IMR-90 (cell line): ENCODE data around the gene MEF2C. TPM values are rescaled to one million over a fixed set of nuclear protein-coding genes. Genes with fewer than 3 reads are reported as not detected.

Source experiments
- ATAC-seq: fragments of 200-7000 bp; cut with Tn5 transposase; 2 replicates; pipeline ENCODE4 v1.9.1; 2020; ENCODE audit warnings: low read depth, mild to moderate bottlenecking, moderate library complexity
- BruUV-seq: library from RNA; stranded (reverse); fragments of 400-500 nt; replicated peaks from 2 replicates; lab custom pipeline; 2021; lab: Mats Ljungman, UMichigan
- CTCF ChIA-PET: fragments of 300-600 bp; formaldehyde crosslinking; extraction: SDS; loops from one replicate; lab custom pipeline; 2021; ENCODE audit warnings: antibody characterized with exemption; lab: Yijun Ruan, JAX
- POLR2A ChIA-PET: fragments of 300-600 bp; sonication (Branson Sonifier 250); formaldehyde crosslinking; loops from one replicate; lab custom pipeline; 2022; ENCODE audit warnings: antibody characterized with exemption; ENCODE audit not compliant: unreplicated experiment; lab: Charles Lee
- DNase-seq: peaks from one replicate; pipeline ENCODE4 v3.0.0; 2013
- H2AFZ ChIP-seq: replicated peaks from 2 replicates; pipeline ENCODE3; 2013; ENCODE audit warnings: low read length, mild to moderate bottlenecking; ENCODE audit not compliant: poor library complexity
- H2AK5ac ChIP-seq: 2 replicates; pipeline ENCODE4 v1.6.1; 2013; ENCODE audit warnings: low read depth, low read length, inconsistent platforms
- H2AK9ac ChIP-seq: replicated peaks from 2 replicates; pipeline ENCODE3; 2013; ENCODE audit warnings: mild to moderate bottlenecking, low read depth, low read length, moderate library complexity; ENCODE audit not compliant: poor library complexity
- H2BK120ac ChIP-seq: 2 replicates; pipeline ENCODE4 v1.6.1; 2013; ENCODE audit warnings: low read depth, low read length, inconsistent platforms
- H2BK15ac ChIP-seq: 3 replicates; pipeline ENCODE4 v1.6.1; 2013; ENCODE audit warnings: low read depth, low read length, inconsistent platforms
- H2BK20ac ChIP-seq: 2 replicates; pipeline ENCODE4 v1.6.1; 2013; ENCODE audit warnings: low read depth, mild to moderate bottlenecking, inconsistent platforms, low read length, moderate library complexity
- H2BK5ac ChIP-seq: 2 replicates; pipeline ENCODE4 v1.6.1; 2013; ENCODE audit warnings: mild to moderate bottlenecking, low read depth, low read length, inconsistent platforms; ENCODE audit not compliant: poor library complexity, severe bottlenecking
- H3K14ac ChIP-seq: replicated peaks from 2 replicates; pipeline ENCODE4 v1.6.1; 2013; ENCODE audit warnings: low read depth, low read length, inconsistent platforms
- H3K18ac ChIP-seq: 2 replicates; pipeline ENCODE4 v1.6.1; 2013; ENCODE audit warnings: low read depth, low read length, control low read depth
- H3K23ac ChIP-seq: 2 replicates; pipeline ENCODE4 v1.6.1; 2013; ENCODE audit warnings: low read depth, low read length, inconsistent platforms
- H3K27ac ChIP-seq: 2 replicates; pipeline ENCODE4 v1.5.1; 2013; ENCODE audit warnings: mild to moderate bottlenecking, control low read depth, low read length; ENCODE audit not compliant: insufficient read depth
- H3K27me3 ChIP-seq: 2 replicates; pipeline ENCODE4 v1.6.1; 2013; ENCODE audit warnings: low read length; ENCODE audit not compliant: control insufficient read depth, insufficient read depth
- H3K36me3 ChIP-seq: 2 replicates; pipeline ENCODE4 v1.6.1; 2013; ENCODE audit warnings: low read length, mixed read lengths; ENCODE audit not compliant: control insufficient read depth, insufficient read depth
- H3K4ac ChIP-seq: 2 replicates; pipeline ENCODE4 v1.6.1; 2013; ENCODE audit warnings: low read depth, low read length, inconsistent platforms
- H3K4me1 ChIP-seq: 2 replicates; pipeline ENCODE4 v1.6.1; 2013; ENCODE audit warnings: low read length, mixed read lengths; ENCODE audit not compliant: control insufficient read depth, insufficient read depth
- H3K4me2 ChIP-seq: 2 replicates; pipeline ENCODE4 v1.6.1; 2013; ENCODE audit warnings: low read depth, mild to moderate bottlenecking, control low read depth, low read length, moderate library complexity
- H3K4me3 ChIP-seq: 2 replicates; pipeline ENCODE4 v1.5.1; 2013; ENCODE audit warnings: low read depth, mild to moderate bottlenecking, control low read depth, low read length, moderate library complexity; ENCODE audit not compliant: insufficient read depth
- H3K56ac ChIP-seq: 2 replicates; pipeline ENCODE4 v1.6.1; 2013; ENCODE audit warnings: low read length, inconsistent platforms; ENCODE audit not compliant: insufficient read depth; ENCODE audit errors: extremely low read depth
- H3K79me1 ChIP-seq, 2 experiments: 2 replicates each; pipeline ENCODE4 v1.6.1; 2013; ENCODE audit warnings: low read length in 2 of 2, inconsistent platforms in 1 of 2, low read depth in 1 of 2
- H3K9ac ChIP-seq: 2 replicates; pipeline ENCODE4 v1.6.1; 2013; ENCODE audit warnings: low read depth, low read length, control low read depth
- H3K9me1 ChIP-seq: 2 replicates; pipeline ENCODE4 v1.6.1; 2013; ENCODE audit warnings: low read length, inconsistent platforms; ENCODE audit not compliant: insufficient read depth
- H3K9me3 ChIP-seq: 2 replicates; pipeline ENCODE4 v1.6.1; 2013; ENCODE audit warnings: low read length; ENCODE audit not compliant: control insufficient read depth, insufficient read depth
- H4K20me1 ChIP-seq: 2 replicates; pipeline ENCODE4 v1.6.1; 2013; ENCODE audit warnings: low read length, inconsistent platforms; ENCODE audit not compliant: insufficient read depth
- H4K5ac ChIP-seq: 2 replicates; pipeline ENCODE4 v1.6.1; 2013; ENCODE audit warnings: mild to moderate bottlenecking, low read depth, low read length, control low read depth
- H4K8ac ChIP-seq, 2 experiments: 2 replicates each; pipeline ENCODE4 v1.6.1; 2013; ENCODE audit warnings: low read depth in 2 of 2, low read length in 2 of 2, control low read depth in 1 of 2, inconsistent platforms in 1 of 2
- H4K91ac ChIP-seq: 2 replicates; pipeline ENCODE4 v1.6.1; 2013; ENCODE audit warnings: low read depth, low read length, inconsistent platforms; ENCODE audit not compliant: insufficient read depth
- BHLHE40 ChIP-seq: fragments of 150-350 bp; IDR thresholded peaks from 2 replicates; pipeline ENCODE4 v1.6.1; 2016; ENCODE audit warnings: mild to moderate bottlenecking, low read depth, low read length
- CEBPB ChIP-seq: IDR thresholded peaks from 2 replicates; pipeline ENCODE4 v1.6.1; 2012; ENCODE audit warnings: low read depth, low read length, improper control_type of control experiment
- SMC3 ChIP-seq: fragments of 150-350 bp; IDR thresholded peaks from 2 replicates; pipeline ENCODE4 v1.6.1; 2016; ENCODE audit warnings: low read depth, mild to moderate bottlenecking, antibody characterized with exemption, low read length, moderate library complexity
- WGBS, 2 experiments: methylation state at CpG; one replicate each; pipeline versions ENCODE4 v1.1.5 to v1.1.7; 2013; ENCODE audit warnings: missing lambda C conversion rate in 2 of 2; ENCODE audit not compliant: insufficient read length in 1 of 2; ENCODE audit errors: extremely low coverage in 2 of 2; 5-methylcytosine and 5-hydroxymethylcytosine counted together
- dilution Hi-C: fragments of 300-500 bp; cut with HindIII; formaldehyde crosslinking; loops from one replicate; pipeline ENCODE4 v1.14.3; 2018; ENCODE audit warnings: low sequenced_read_pairs; ENCODE audit not compliant: unreplicated experiment
- in situ Hi-C: fragments of 300-500 bp; cut with MboI; formaldehyde crosslinking; loops from 3 replicates; pipeline ENCODE4 v1.14.3; 2019; ENCODE audit warnings: low sequenced_read_pairs, inconsistent platforms, mixed read lengths
- intact Hi-C: fragments of 100-400 bp; cut with micrococcal nuclease; formaldehyde crosslinking; loops from 2 replicates; pipeline ENCODE4 v1.10.0; 2022
- polyA plus RNA-seq, 3 experiments: library from polyadenylated mRNA; depleted of rRNA; stranded (reverse); fragments of >200 nt; gene quantifications; 2 replicates each; pipeline ENCODE4 v1.2.3, GENCODE V29; 2012; ENCODE audit warnings: low replicate concordance in 1 of 3
- total RNA-seq: library from RNA; depleted of rRNA; stranded (reverse); fragments of >200 nt; gene quantifications from 2 replicates; pipeline ENCODE4 v1.2.3, GENCODE V29; 2012
- TF ChIP-seq, protein P1 (sequence below): conservative IDR thresholded peaks from 2 replicates; pipeline ENCODE4 v1.5.1; 2012; ENCODE audit warnings: mild to moderate bottlenecking, low read depth, low read length, improper control_type of control experiment

MEF2C gene
- total and polyA plus RNA-seq, 2 of the 4 experiments (the other 2 are of a cell fraction): 1.5 to 6.8 TPM

GRCh38 chr5:88681211-88681803 is 201.7 kb downstream of the MEF2C start:
- DNase-seq: no peak
- BruUV-seq: no TSS peak
- no peak overlapping the region for H2BK5ac ChIP-seq
- H3K27ac ChIP-seq: no peak overlapping the region
- H3K9me1 ChIP-seq: no peaks in the 10 kb centered on the region
- H4K8ac ChIP-seq: no peak overlapping the region
- H3K9me3 ChIP-seq: peaks cover 6% of the 10 kb centered on the region
- H2AFZ ChIP-seq: no peak overlapping the region
- H2BK20ac ChIP-seq: no peak overlapping the region
- no peak overlapping the region for H3K4me3 ChIP-seq
- no peak overlapping the region for H4K5ac ChIP-seq
- H2BK120ac ChIP-seq: no peak overlapping the region
- POLR2A ChIA-PET: no interaction called here
- H2AK9ac ChIP-seq: no peak overlapping the region
- no peaks in the 10 kb centered on the region for H3K79me1 ChIP-seq
- no peak overlapping the region for H3K4me2 ChIP-seq
- no peaks in the 10 kb centered on the region for H3K36me3 ChIP-seq
- no peak overlapping the region for H3K14ac ChIP-seq
- H3K23ac ChIP-seq: no peak overlapping the region
- dilution Hi-C loops: no loop called here
- peaks cover 2% of the 10 kb centered on the region; the same call in 1 of the 2 replicates for H3K4me1 ChIP-seq
- in situ Hi-C loops: loop anchor here (10.0 kb wide), 2 partner anchors 897 to 1257 kb away; no protein-coding TSS in a partner anchor
- no peak for ATAC-seq
- no peak overlapping the region for H3K18ac ChIP-seq
- intact Hi-C loops: no loop called here
- no peak overlapping the region for H3K9ac ChIP-seq
- H3K4ac ChIP-seq: no peak overlapping the region
- H4K20me1 ChIP-seq: no peaks in the 10 kb centered on the region; the same call in 1 of the 2 replicates
- H2AK5ac ChIP-seq: no peak overlapping the region
- H4K91ac ChIP-seq: no peak overlapping the region
- TF ChIP-seq, protein P1, sequence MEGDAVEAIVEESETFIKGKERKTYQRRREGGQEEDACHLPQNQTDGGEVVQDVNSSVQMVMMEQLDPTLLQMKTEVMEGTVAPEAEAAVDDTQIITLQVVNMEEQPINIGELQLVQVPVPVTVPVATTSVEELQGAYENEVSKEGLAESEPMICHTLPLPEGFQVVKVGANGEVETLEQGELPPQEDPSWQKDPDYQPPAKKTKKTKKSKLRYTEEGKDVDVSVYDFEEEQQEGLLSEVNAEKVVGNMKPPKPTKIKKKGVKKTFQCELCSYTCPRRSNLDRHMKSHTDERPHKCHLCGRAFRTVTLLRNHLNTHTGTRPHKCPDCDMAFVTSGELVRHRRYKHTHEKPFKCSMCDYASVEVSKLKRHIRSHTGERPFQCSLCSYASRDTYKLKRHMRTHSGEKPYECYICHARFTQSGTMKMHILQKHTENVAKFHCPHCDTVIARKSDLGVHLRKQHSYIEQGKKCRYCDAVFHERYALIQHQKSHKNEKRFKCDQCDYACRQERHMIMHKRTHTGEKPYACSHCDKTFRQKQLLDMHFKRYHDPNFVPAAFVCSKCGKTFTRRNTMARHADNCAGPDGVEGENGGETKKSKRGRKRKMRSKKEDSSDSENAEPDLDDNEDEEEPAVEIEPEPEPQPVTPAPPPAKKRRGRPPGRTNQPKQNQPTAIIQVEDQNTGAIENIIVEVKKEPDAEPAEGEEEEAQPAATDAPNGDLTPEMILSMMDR: no peak
- TF ChIP-seq CEBPB: no peak
- no peak for TF ChIP-seq SMC3
- TF ChIP-seq BHLHE40: no peak
- WGBS, 2 experiments: no CpG with 5 or more reads among the region's 5 CpGs
- peaks cover 79% of the 10 kb centered on the region for H3K27me3 ChIP-seq
- H2BK15ac ChIP-seq: no peak overlapping the region
- no peak overlapping the region for H3K56ac ChIP-seq
- CTCF ChIA-PET: interaction anchor here (0.6 to 4.3 kb wide), 4 partner anchors 9 to 935 kb away, joined by 4 to 26 read pairs (median 12); no protein-coding TSS in a partner anchor
